NCI-H1694 (cell line): Measurements from ENCODE around the gene MBOAT7.

Experiments used
- DNase-seq: peaks from one replicate; lab custom pipeline; 2025; lab: John Stamatoyannopoulos, UW

The MBOAT7 gene

GRCh38 chr19:54138489-54139256 is 50.7 kb downstream of the MBOAT7 start:
- DNase-seq, result no peak

- no peak for DNase-seq
Measured at GRCh38 chr19:54137699-54138488, 51.5 kb downstream of the MBOAT7 start, which contains the start of gene CNOT3. TSS of gene CNOT3 (plus strand) at chr19:54137762. CDS start at chr19:54142979, 5,217 bp downstream.

- DNase-seq, result peak; percentile 100
Measured at GRCh38 chr19:54136864-54137698, 52.3 kb downstream of the MBOAT7 start.

GRCh38 chr19:54136086-54136863 is 53.1 kb downstream of the MBOAT7 start:
- no peak for DNase-seq

- no peak for DNase-seq
Measured at GRCh38 chr19:54133957-54134590, 55.3 kb downstream of the MBOAT7 start.

- no peak for DNase-seq
Measured at GRCh38 chr19:54133312-54133956, 55.9 kb downstream of the MBOAT7 start.

- DNase-seq, result no peak
Measured at GRCh38 chr19:54129617-54129996, 59.8 kb downstream of the MBOAT7 start.

- no peak for DNase-seq
Measured at GRCh38 chr19:54128796-54129616, 60.4 kb downstream of the MBOAT7 start.

- no peak for DNase-seq
Measured at GRCh38 chr19:54128441-54128725, 61.0 kb downstream of the MBOAT7 start.

- DNase-seq, result no peak
Measured at GRCh38 chr19:54127688-54128440, 61.5 kb downstream of the MBOAT7 start.

- DNase-seq, result no peak
Measured at GRCh38 chr19:54125713-54126112, 63.7 kb downstream of the MBOAT7 start.

- no peak for DNase-seq
Measured at GRCh38 chr19:54124393-54124792, 65.0 kb downstream of the MBOAT7 start.

GRCh38 chr19:54123682-54124081 is 65.7 kb downstream of the MBOAT7 start:
- DNase-seq, result no peak
